Osteoblast (primary cell): ENCODE results near the gene ATP5F1D. TPM values are rescaled to one million over a fixed set of nuclear protein-coding genes. Genes with fewer than 3 reads are reported as not detected.

Experiments used
- DNase-seq: peaks from one replicate; pipeline ENCODE4 v3.0.0; 2011; ENCODE audit warnings: low spot score, mixed read lengths; ENCODE audit not compliant: insufficient read length; ENCODE audit errors: missing footprints
- H2AFZ ChIP-seq: 2 replicates; pipeline ENCODE4 v1.6.0; 2011; ENCODE audit warnings: mild to moderate bottlenecking, low read length
- H3K27ac ChIP-seq: 2 replicates; pipeline ENCODE4 v1.5.1; 2011; ENCODE audit warnings: mild to moderate bottlenecking, low read depth, low read length, moderate library complexity
- H3K27me3 ChIP-seq: 2 replicates; pipeline ENCODE4 v1.6.0; 2012; ENCODE audit warnings: mild to moderate bottlenecking, control low read depth, inconsistent platforms, low read length, moderate library complexity; ENCODE audit not compliant: insufficient read depth
- H3K36me3 ChIP-seq: 2 replicates; pipeline ENCODE4 v1.5.1; 2011; ENCODE audit warnings: mild to moderate bottlenecking, low read length, control low read depth, moderate library complexity; ENCODE audit not compliant: insufficient read depth
- H3K4me1 ChIP-seq: 2 replicates; pipeline ENCODE4 v1.5.1; 2011; ENCODE audit warnings: mild to moderate bottlenecking, low read length, control low read depth, moderate library complexity; ENCODE audit not compliant: insufficient read depth
- H3K4me2 ChIP-seq: 2 replicates; pipeline ENCODE4 v1.6.0; 2011; ENCODE audit warnings: mild to moderate bottlenecking, low read length; ENCODE audit not compliant: insufficient read depth
- H3K4me3 ChIP-seq: fragments of 200-600 bp; sonication (generic); 3 replicates; pipeline ENCODE4 v1.5.1; 2012; ENCODE audit warnings: mild to moderate bottlenecking, low read length, inconsistent platforms; ENCODE audit not compliant: insufficient read depth
- H3K79me2 ChIP-seq: 2 replicates; pipeline ENCODE4 v1.6.0; 2012; ENCODE audit warnings: mild to moderate bottlenecking, low read length, control low read depth, inconsistent platforms; ENCODE audit not compliant: insufficient read depth
- H3K9me3 ChIP-seq: 2 replicates; pipeline ENCODE4 v1.5.1; 2011; ENCODE audit warnings: low read depth, low read length, control low read depth
- H4K20me1 ChIP-seq: 2 replicates; pipeline ENCODE4 v1.6.0; 2012; ENCODE audit warnings: mild to moderate bottlenecking, low read length, control low read depth; ENCODE audit not compliant: insufficient read depth
- total RNA-seq: library from RNA; depleted of rRNA; stranded (reverse); fragments of >200 nt; gene quantifications from 2 replicates; pipeline ENCODE4 v1.2.3, GENCODE V29; 2012
- TF ChIP-seq, protein P1 (sequence below): IDR thresholded peaks from 2 replicates; pipeline ENCODE4 v1.5.1; 2011; ENCODE audit warnings: mild to moderate bottlenecking, low read depth, low read length, moderate library complexity; ENCODE audit errors: extremely low read depth

Gene ATP5F1D
- total RNA-seq, 1 donor: 13.8 TPM

DNA sequence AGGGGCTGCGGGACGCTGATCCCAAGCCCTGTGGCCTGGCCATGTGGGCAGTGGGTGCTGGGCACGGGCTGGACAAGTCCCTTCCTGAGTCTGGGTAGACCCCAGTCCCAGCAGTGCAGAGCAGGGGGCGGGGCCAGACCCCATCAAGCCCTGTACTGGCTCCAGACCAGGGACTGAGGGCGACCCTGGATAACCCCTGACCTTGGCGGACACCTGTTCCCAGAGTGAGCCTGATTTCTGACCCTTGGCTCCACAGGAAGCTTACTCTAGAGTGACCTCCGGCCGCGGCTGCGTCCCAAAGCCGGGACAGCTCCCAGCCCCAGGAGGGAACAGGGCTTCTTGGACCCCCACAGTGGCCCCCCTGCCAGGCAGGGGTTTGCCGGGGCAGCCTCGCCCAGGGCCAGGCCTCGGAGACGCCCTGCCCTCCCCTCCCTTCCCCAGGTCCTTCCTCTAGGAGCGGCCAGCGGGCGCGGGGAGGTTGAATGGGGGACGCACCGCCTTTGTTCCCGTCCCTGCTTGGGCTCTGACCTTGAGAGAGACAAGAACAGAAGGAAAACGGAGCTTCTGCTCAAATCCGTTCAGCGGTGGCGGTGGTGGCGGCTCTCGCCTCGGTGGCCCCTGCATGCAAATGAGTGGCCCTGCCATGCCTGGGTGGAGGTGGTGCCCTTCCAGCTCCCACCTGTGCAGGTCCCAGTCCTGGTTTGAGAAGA, 41.8 kb downstream of the ATP5F1D start:
- Histone ChIP-seq H2AFZ (no peak overlapping the region), H3K79me2 (no peaks in the 10 kb centered on the region), H3K27me3 (peaks cover 38% of the 10 kb centered on the region), H3K36me3 (peaks cover 13% of the 10 kb centered on the region), H3K9me3 (no peaks in the 10 kb centered on the region), H3K4me3 (no peak overlapping the region), H3K4me2 (no peak overlapping the region), H3K27ac (no peak overlapping the region), H3K4me1 (no peaks in the 10 kb centered on the region), H4K20me1 (peaks cover 14% of the 10 kb centered on the region)
- TF ChIP-seq, protein P1, sequence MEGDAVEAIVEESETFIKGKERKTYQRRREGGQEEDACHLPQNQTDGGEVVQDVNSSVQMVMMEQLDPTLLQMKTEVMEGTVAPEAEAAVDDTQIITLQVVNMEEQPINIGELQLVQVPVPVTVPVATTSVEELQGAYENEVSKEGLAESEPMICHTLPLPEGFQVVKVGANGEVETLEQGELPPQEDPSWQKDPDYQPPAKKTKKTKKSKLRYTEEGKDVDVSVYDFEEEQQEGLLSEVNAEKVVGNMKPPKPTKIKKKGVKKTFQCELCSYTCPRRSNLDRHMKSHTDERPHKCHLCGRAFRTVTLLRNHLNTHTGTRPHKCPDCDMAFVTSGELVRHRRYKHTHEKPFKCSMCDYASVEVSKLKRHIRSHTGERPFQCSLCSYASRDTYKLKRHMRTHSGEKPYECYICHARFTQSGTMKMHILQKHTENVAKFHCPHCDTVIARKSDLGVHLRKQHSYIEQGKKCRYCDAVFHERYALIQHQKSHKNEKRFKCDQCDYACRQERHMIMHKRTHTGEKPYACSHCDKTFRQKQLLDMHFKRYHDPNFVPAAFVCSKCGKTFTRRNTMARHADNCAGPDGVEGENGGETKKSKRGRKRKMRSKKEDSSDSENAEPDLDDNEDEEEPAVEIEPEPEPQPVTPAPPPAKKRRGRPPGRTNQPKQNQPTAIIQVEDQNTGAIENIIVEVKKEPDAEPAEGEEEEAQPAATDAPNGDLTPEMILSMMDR: no peak
- no peak for DNase-seq

DNA sequence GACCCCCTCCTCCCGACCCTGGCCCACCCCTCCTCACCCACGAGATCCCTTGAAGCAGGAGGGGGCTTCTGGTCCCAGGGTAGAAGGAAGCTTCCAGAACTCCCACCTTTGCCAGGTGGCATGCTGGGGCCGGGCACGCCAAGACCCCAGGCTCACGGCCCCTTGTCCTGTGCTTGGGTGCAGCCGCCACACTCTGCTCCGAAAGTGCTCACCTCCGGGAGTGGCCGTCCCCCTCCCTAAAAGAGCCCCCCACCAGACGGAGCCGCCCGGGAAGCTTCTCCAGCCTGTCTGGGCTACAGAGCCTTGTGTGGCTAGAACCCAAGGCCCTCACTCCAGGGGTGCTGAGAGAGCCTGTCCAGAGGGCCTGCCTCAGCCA, 42.4 kb downstream of the ATP5F1D start:
- Histone ChIP-seq H4K20me1 (peaks cover 14% of the 10 kb centered on the region), H3K9me3 (no peaks in the 10 kb centered on the region), H3K4me3 (no peak overlapping the region), H3K4me1 (no peaks in the 10 kb centered on the region), H3K27me3 (peaks cover 38% of the 10 kb centered on the region), H3K4me2 (no peak overlapping the region), H3K79me2 (no peaks in the 10 kb centered on the region), H2AFZ (no peak overlapping the region), H3K36me3 (peaks cover 10% of the 10 kb centered on the region), H3K27ac (no peak overlapping the region)
- DNase-seq: no peak
- TF ChIP-seq, protein P1: no peak

DNA sequence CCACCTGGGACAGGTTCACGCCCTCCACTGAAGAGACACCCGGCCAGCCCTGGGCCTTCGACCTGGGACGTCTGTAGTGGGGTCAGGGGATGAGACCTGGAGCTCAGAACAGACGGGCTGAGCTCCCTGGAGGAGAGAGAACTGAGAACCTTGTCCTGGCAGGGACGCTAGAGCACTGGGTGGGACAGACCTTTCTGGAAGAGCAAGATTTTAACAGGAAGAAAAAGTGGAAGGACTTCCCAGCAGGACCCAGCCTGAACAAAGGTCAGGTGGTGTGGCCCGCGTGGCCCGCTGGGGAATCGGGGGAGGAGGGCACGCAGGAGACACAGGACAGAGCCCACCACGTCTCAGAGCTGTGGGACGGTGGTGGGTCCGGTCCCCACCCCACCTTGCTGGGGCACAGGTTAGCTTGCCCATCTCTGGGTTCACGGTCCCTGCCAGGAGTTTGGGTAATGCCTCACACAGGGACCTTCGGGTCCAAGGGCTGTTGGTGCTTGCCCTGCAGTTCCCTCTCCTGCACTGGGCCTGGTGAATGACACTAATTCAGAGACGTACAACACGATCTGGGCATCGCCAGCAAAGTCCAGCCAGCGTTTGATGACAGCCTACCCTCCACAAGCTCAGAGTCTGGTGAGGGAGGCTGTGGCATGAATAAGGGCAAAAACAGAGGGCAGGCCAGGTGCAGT, 42.9 kb downstream of the ATP5F1D start:
- Histone ChIP-seq H3K4me3 (no peak overlapping the region), H3K4me1 (no peaks in the 10 kb centered on the region), H3K27me3 (peaks cover 38% of the 10 kb centered on the region), H3K36me3 (peaks cover 5% of the 10 kb centered on the region), H3K79me2 (no peaks in the 10 kb centered on the region), H2AFZ (no peak overlapping the region), H4K20me1 (peaks cover 12% of the 10 kb centered on the region), H3K27ac (no peak overlapping the region), H3K4me2 (no peak overlapping the region), H3K9me3 (no peaks in the 10 kb centered on the region)
- peak; percentile 94 for DNase-seq
- TF ChIP-seq, protein P1: no peak

DNA sequence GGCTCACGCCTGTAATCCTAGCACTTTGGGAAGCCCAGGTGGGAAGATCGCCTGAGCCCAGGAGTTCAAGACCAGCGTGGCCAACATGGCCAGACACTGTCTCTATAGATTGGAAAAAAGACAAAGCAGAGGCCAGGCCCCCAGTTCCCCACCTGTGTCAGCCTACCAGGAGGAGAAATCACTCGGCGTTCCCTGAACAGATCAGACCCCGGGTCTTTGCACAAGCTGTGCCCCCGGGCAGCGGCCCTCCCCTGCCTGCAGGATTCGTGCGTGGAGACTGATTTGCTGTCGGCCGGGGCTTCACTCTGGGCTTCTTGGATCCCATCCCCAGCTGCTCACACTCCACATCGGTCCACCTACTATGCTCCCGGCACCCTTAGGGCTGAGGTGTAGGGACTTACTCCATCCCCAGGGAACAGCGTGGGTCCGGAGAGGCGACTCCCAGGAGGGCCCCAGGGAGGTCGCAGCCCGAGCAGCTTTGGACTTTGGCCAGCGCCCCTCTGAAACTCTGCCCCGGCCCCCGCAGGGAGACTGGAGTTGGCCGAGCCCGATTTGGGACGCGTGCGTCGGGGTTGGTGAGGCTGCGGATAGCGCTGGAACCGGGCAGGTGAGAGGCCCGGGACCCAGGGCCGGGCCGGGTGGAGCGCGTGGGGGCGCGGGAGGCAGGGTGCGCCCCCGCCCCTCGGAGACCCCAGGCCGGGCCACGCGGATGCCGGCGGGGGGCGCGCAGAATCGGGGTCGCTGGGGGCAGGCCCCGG, 43.6 kb downstream of the ATP5F1D start:
- no peaks in the 10 kb centered on the region for H3K4me1 ChIP-seq
- H3K36me3 ChIP-seq: no peaks in the 10 kb centered on the region
- H3K27ac ChIP-seq: no peak overlapping the region
- no peak overlapping the region for H3K4me2 ChIP-seq
- H3K9me3 ChIP-seq: no peaks in the 10 kb centered on the region
- TF ChIP-seq, protein P1: no peak
- no peak overlapping the region for H2AFZ ChIP-seq
- H3K27me3 ChIP-seq: peaks cover 38% of the 10 kb centered on the region
- no peak for DNase-seq
- peaks cover 6% of the 10 kb centered on the region for H4K20me1 ChIP-seq
- H3K4me3 ChIP-seq: no peak overlapping the region
- H3K79me2 ChIP-seq: no peaks in the 10 kb centered on the region
